Measurements from ENCODE around the gene TDRD3.

DNA sequence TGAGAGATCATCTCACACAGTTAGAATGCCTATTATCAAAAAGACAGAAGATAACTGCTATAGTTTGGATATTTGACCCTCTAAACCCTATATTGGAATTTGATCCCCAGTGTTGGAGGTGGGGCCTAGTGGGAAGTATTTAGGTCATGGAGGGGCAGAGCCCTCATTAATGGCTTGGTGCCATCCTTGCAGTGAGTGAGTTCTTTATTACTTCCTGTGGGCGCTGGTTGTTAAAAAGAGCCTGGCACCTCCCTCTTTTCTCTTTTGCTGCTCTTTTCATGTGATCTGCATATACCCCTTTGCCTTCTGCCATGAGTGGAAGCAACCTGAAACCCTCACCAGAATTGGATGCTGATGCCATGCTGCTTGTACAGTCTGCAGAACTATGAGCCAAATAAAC lies 66.8 kb downstream of the TDRD3 start:
- no peak for TF ChIP-seq EZH2 (IDR thresholded peaks at IDR 0.05; ENCODE audit: borderline replicate concordance, low read depth, low read length, severe bottlenecking)
- TF ChIP-seq, protein P1, sequence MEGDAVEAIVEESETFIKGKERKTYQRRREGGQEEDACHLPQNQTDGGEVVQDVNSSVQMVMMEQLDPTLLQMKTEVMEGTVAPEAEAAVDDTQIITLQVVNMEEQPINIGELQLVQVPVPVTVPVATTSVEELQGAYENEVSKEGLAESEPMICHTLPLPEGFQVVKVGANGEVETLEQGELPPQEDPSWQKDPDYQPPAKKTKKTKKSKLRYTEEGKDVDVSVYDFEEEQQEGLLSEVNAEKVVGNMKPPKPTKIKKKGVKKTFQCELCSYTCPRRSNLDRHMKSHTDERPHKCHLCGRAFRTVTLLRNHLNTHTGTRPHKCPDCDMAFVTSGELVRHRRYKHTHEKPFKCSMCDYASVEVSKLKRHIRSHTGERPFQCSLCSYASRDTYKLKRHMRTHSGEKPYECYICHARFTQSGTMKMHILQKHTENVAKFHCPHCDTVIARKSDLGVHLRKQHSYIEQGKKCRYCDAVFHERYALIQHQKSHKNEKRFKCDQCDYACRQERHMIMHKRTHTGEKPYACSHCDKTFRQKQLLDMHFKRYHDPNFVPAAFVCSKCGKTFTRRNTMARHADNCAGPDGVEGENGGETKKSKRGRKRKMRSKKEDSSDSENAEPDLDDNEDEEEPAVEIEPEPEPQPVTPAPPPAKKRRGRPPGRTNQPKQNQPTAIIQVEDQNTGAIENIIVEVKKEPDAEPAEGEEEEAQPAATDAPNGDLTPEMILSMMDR (IDR thresholded peaks at IDR 0.05; ENCODE audit: borderline replicate concordance, extremely low read depth, low read length, poor library complexity, severe bottlenecking): no peak

All from DND-41 (cell line).